ENCODE measurements around the gene NHSL1. TPM values are rescaled to one million over a fixed set of nuclear protein-coding genes. Genes with fewer than 3 reads are reported as not detected.

Gene NHSL1
- polyA plus RNA-seq, 1 experiment = 10.5 TPM

GRCh38 chr6:138537106-138537505, 37.8 kb upstream of the NHSL1 start:
- ChIA-PET POLR2A (interaction anchor here (1.0 kb wide), 1 partner anchor 36 kb away, joined by 3 read pairs; no protein-coding TSS in a partner anchor), CTCF (interaction anchor here (0.7 to 3.3 kb wide), 4 partner anchors 10 to 108 kb away, joined by 3 to 21 read pairs (median 4); no protein-coding TSS in a partner anchor)
- Histone ChIP-seq H3K4me3 (ENCODE audit: low read depth, low read length) (no peak overlapping the region), H3K27me3 (ENCODE audit: control insufficient read depth, insufficient read depth, low read length) (no peaks in the 10 kb centered on the region), H3K9me3 (ENCODE audit: control insufficient read depth, insufficient read depth, low read length) (no peaks in the 10 kb centered on the region), H3K27ac (ENCODE audit: low read depth, low read length) (no peak overlapping the region)
- TF ChIP-seq, protein P1, sequence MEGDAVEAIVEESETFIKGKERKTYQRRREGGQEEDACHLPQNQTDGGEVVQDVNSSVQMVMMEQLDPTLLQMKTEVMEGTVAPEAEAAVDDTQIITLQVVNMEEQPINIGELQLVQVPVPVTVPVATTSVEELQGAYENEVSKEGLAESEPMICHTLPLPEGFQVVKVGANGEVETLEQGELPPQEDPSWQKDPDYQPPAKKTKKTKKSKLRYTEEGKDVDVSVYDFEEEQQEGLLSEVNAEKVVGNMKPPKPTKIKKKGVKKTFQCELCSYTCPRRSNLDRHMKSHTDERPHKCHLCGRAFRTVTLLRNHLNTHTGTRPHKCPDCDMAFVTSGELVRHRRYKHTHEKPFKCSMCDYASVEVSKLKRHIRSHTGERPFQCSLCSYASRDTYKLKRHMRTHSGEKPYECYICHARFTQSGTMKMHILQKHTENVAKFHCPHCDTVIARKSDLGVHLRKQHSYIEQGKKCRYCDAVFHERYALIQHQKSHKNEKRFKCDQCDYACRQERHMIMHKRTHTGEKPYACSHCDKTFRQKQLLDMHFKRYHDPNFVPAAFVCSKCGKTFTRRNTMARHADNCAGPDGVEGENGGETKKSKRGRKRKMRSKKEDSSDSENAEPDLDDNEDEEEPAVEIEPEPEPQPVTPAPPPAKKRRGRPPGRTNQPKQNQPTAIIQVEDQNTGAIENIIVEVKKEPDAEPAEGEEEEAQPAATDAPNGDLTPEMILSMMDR (IDR thresholded peaks at IDR 0.05; ENCODE audit: low read depth, low read length) = no peak
- DNase-seq (ENCODE audit: low read depth, low spot score) = no peak

- H3K4me3 ChIP-seq (ENCODE audit: low read depth, low read length) = no peak overlapping the region
- no peaks in the 10 kb centered on the region for H3K9me3 ChIP-seq (ENCODE audit: control insufficient read depth, insufficient read depth, low read length)
- TF ChIP-seq, protein P1 (IDR thresholded peaks at IDR 0.05; ENCODE audit: low read depth, low read length) = no peak
- ChIA-PET POLR2A (interaction anchor here (0.7 kb wide), 2 partner anchors 418 to 719 kb away, joined by 3 read pairs; no protein-coding TSS in a partner anchor), CTCF (interaction anchor here (1.1 to 3.3 kb wide), 2 partner anchors 13 to 16 kb away, joined by 4 to 21 read pairs; no protein-coding TSS in a partner anchor)
- H3K27me3 ChIP-seq (ENCODE audit: control insufficient read depth, insufficient read depth, low read length) = no peaks in the 10 kb centered on the region
- no peak overlapping the region for H3K27ac ChIP-seq (ENCODE audit: low read depth, low read length)
- no peak for DNase-seq (ENCODE audit: low read depth, low spot score)
Measured at GRCh38 chr6:138535728-138536455, 36.6 kb upstream of the NHSL1 start.

DNA sequence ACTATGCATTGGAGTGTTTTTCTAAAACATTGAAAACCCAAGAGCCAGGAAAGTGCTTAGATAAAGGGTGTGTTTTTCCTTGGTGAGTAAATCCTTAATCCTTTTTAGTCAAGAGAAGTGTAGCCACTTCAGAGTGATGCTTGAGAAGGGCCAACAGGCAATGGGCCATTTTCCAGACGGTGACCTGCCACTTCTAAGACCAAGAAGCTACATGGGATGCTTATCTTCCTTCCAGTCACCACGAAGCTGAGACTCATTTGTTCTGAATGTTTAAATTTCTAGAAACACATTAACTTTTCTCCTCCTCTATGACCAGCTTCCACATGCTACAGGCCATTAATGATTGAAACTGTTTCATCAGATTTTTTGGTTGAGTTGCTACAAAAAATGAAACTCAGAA, 34.4 kb upstream of the NHSL1 start:
- POLR2A ChIA-PET = no interaction called here

DNA sequence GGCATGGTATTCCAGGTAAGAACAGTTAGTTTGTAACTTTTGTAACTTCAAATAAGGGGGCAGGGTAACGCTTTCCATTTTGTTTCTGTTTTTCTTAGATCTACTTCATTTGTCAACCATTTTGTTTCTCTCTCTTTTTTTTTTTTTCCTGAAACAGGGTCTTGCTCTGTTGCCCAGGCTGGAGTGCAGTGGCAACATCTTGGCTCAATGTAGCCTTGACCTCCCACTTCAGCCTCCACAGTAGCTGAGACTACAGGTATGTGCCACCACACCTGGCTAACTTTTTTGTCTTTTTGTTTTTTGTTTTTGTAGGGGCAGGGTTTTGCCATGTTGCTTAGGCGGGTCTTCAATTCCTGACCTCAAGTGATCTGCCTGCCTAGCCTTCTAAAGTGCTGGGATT, 32.1 kb upstream of the NHSL1 start:
- POLR2A ChIA-PET = no interaction called here
- TF ChIP-seq, protein P1 (IDR thresholded peaks at IDR 0.05; ENCODE audit: low read depth, low read length) = no peak
- no peak for DNase-seq (ENCODE audit: low read depth, low spot score)
- CTCF ChIA-PET = interaction anchor here (0.7 kb wide), 1 partner anchor 10 kb away, joined by 3 read pairs; no protein-coding TSS in a partner anchor
- Histone ChIP-seq H3K9me3 (ENCODE audit: control insufficient read depth, insufficient read depth, low read length) (no peaks in the 10 kb centered on the region), H3K4me3 (ENCODE audit: low read depth, low read length) (no peak overlapping the region), H3K27ac (ENCODE audit: low read depth, low read length) (no peak overlapping the region), H3K27me3 (ENCODE audit: control insufficient read depth, insufficient read depth, low read length) (no peaks in the 10 kb centered on the region)

More for the DNA sequence above, 34.4 kb upstream of the NHSL1 start:
- TF ChIP-seq, protein P1 (IDR thresholded peaks at IDR 0.05; ENCODE audit: low read depth, low read length) = no peak
- CTCF ChIA-PET = interaction anchor here (0.9 kb wide), 1 partner anchor 13 kb away, joined by 3 read pairs; no protein-coding TSS in a partner anchor
- H3K4me3 ChIP-seq (ENCODE audit: low read depth, low read length) = no peak overlapping the region
- H3K9me3 ChIP-seq (ENCODE audit: control insufficient read depth, insufficient read depth, low read length) = no peaks in the 10 kb centered on the region
- H3K27ac ChIP-seq (ENCODE audit: low read depth, low read length) = no peak overlapping the region
- no peaks in the 10 kb centered on the region for H3K27me3 ChIP-seq (ENCODE audit: control insufficient read depth, insufficient read depth, low read length)
- no peak for DNase-seq (ENCODE audit: low read depth, low spot score)

GRCh38 chr6:138529478-138529877, 30.2 kb upstream of the NHSL1 start:
- Histone ChIP-seq H3K27ac (ENCODE audit: low read depth, low read length) (no peak overlapping the region), H3K4me3 (ENCODE audit: low read depth, low read length) (no peak overlapping the region), H3K9me3 (ENCODE audit: control insufficient read depth, insufficient read depth, low read length) (no peaks in the 10 kb centered on the region), H3K27me3 (ENCODE audit: control insufficient read depth, insufficient read depth, low read length) (no peaks in the 10 kb centered on the region)
- CTCF ChIA-PET = interaction anchor here (0.5 to 1.6 kb wide), 2 partner anchors 9 to 146 kb away, joined by 3 to 4 read pairs; no protein-coding TSS in a partner anchor
- TF ChIP-seq, protein P1 (IDR thresholded peaks at IDR 0.05; ENCODE audit: low read depth, low read length) = peak; percentile 9; the same call in 1 of the 2 replicates
- no peak for DNase-seq (ENCODE audit: low read depth, low spot score)
- POLR2A ChIA-PET = interaction anchor here (0.8 kb wide), 1 partner anchor 367 kb away, joined by 3 read pairs; no protein-coding TSS in a partner anchor

Measured in AG04450 (cell line).